Measurements from ENCODE around the gene EID1.
A peak's percentile ranks its signal among the peaks of the same experiment; 100 is the strongest.

The EID1 gene

DNA sequence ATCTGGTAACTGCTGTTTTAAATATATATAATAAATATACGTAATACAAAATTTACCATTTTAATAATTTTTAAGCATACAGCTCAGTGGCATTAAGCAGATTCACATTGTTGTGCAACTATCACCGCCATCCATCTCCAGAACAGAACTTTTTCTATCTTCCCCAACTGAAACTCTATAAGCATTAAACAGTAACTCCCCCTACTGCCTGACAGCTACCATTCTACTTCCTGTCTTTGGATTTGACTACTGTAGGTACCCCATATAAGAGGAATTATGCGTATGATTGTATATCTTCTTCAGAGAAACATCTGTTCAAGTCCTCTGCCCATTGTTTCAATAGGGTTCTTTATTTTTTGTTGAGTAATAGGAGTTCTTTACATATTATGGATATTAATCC, 36.8 kb downstream of the EID1 start:
- DNase-seq: no peak

DNA sequence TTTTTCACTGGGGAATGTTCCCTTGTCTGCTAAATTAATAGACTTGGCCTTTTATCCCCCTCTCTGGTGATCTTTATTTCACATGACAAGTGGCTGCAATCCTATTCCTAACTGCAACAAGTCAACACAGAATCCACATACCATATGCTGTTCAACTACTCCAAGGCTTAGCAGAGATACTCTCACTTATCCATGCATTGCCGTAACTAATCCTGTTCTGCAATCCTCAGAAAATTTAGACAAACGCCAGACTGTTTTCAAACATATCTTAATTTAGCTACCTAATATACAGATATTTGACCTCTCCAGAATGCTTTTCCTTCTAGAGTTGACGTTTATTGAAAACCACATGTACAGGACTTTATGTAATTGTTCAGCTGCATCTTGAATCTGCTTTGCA, 37.9 kb downstream of the EID1 start:
- no peak for DNase-seq

DNA sequence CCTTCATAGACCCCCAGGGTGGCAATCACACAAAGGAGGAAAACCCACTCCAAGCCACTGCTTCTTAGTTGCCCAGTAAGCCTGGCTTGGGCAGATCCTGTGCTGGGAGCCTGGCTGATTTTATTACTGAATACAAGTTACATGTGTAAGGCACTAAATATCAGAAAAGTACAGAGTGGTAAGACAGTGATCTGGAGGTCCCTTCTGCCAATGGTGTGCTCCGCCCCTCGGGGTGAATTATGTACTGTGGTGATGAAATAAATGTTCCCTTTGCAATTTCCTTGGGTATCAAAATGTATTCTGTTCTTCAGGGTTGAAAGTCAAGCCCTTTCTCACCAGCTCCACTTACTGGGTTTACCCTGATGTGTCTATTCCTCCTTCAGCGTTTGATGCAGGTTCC, 38.8 kb downstream of the EID1 start:
- DNase-seq: no peak

DNA sequence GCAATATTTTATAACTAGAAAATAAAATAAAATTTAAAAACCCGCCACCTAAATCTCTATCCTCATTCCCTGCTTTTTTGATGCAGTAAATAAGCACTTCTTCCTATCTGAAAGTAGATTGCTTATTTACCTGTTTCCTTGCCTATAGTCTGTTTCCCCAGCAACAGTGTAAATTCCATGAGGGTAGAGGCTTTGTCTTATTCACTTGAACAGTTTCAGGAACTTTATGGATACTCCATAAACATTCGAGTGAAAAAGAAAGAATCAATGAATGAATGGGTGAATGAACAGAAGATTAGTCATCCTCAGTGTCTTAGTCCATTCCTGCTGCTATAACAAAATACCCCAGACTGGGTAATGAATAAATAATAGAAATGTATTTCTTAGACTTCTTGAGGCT, 44.1 kb downstream of the EID1 start:
- DNase-seq: no peak

DNA sequence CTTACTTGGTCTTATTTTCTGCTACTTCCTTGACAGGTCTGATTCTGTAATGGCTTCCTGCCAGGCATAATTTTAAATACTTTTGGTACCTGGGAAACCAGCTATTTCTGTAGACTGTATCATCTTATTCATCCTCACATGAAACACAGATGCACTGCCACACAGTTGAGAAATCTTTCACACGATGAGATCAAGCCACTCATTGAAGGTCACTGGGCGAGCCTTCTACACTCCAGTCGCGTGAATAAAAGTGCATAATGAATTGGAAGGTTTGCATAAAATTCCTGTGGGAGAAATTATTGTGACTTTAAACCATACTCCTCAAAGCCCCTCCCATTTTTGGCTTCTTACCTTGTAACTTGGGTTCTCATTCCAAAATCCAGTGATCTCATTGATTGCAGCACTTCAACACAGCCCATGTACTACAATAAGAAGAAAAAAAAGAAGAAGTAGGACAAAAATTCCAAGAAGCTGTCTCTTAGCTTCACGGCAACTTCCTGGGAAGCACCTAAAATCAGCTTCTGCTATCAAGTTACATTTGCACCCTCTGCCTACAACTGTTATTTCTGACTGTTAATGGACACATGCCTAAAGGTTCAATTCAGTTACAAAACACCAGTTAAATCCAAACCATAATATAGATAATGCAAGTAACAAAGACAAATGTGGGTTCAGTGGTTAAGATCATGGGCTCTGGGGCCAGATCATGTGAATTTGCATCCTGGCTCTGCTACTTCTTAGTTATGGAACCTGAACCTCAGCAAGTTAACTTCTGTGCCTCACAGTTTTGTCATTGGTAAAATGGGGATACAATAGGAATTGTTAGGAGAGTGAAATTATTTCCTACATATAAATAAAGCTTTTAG, 46.8 kb downstream of the EID1 start:
- no peak for DNase-seq

DNA sequence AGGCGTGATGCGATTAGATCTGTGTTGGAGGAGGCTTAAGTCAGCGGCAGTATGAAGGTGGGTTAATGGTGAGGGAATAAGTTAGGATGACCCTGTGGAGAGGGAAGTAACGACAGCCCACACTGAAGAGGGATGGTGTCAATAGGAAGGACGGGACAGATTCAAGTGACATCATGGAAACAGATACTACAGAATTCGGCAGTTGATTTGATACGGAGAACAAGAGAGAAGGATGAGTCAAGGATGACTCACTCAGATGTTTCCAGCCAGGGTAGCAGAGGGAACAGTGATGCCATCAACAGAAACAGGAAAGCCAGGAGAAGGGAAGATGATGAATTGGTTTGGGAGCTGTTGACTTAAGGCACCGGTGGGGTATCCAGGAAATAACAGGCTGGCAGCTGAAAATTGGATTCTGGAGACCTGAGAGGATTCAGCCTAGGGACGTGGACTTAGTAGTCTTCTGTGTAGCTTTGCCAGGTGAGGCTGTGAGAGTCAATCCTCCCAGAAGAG, 47.8 kb downstream of the EID1 start:
- peak; percentile 66 for DNase-seq

DNA sequence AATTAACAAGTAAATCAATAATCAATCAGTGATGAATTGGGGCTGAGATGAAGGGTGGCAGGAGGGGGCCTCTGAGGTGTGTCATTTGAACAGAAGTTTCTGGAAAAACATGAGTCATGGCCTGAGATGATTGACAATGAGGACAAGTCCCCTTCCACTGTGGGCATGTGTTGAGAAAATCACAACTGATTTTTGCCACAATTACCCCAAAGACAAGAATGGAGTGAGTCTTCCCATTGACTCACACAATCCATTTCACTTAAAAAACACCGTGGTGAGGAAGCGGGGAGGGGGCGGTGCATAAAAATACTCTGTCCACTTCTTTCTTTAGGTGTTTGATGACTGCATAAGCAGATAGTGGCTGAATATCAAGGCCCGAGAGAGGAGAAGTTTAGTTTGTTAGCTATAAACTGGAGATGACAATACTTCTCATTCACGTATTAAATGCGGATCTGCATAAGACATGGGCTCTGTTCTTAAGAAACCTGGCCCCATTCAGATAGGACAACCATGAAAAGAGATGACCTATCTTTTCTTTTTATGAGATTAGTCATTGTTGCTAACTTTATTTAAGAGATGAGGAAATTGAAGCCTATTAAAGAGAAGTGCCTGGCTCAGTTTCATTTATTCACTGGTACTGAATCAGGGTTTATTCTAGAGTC, 51.1 kb downstream of the EID1 start:
- no peak for DNase-seq

DNA sequence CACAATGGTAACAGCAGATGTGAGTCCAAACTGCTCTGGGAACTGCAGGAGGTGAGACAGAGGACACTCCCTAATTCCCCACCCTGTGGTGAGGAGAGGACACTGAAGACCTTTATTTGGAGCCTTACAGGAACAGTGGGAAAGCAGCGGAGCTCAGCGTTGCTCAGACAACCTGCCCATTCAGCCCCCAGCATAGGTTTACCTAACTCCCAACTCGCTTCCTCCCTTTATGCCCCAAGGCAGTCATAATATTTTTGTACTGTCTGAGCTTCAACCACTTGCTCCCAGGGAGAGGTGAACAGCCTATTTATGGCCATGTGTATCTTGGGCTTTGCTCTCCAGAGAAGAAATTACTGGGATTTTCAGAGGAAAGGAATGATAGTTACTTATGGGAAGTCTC, 51.7 kb downstream of the EID1 start:
- DNase-seq: no peak

Data from DMS153 (cell line).